ENCODE results near the gene MAN1C1. TPM values are rescaled to one million over a fixed set of nuclear protein-coding genes. Genes with fewer than 3 reads are reported as not detected.

MAN1C1 gene
- total RNA-seq, 1 donor from 2014 or later, result 5.0 TPM

GRCh38 chr1:25803368-25803767, 186.8 kb downstream of the MAN1C1 start:
- H3K27me3 Mint-ChIP-seq (ENCODE audit: low read depth), result peaks cover 22% of the 10 kb centered on the region
- H3K27ac Mint-ChIP-seq, result no peak overlapping the region
- intact Hi-C loops (cut with micrococcal nuclease), result no loop called here
- H3K4me1 Mint-ChIP-seq (ENCODE audit: low read depth), result peaks cover 16% of the 10 kb centered on the region
- H3K4me3 Mint-ChIP-seq (ENCODE audit: low read depth), result no peak overlapping the region
- H3K9me3 Mint-ChIP-seq, result no peaks in the 10 kb centered on the region
- no peaks in the 10 kb centered on the region for H3K36me3 Mint-ChIP-seq (ENCODE audit: low read depth)
- DNase-seq (ENCODE audit: low spot score), result no peak

- H3K4me3 Mint-ChIP-seq (ENCODE audit: low read depth), result no peak overlapping the region
- DNase-seq (ENCODE audit: low spot score), result no peak
- no peaks in the 10 kb centered on the region for H3K9me3 Mint-ChIP-seq
- H3K4me1 Mint-ChIP-seq (ENCODE audit: low read depth), result peaks cover 16% of the 10 kb centered on the region
- no peak overlapping the region for H3K27ac Mint-ChIP-seq
- intact Hi-C loops (cut with micrococcal nuclease), result no loop called here
- no peaks in the 10 kb centered on the region for H3K36me3 Mint-ChIP-seq (ENCODE audit: low read depth)
- peaks cover 18% of the 10 kb centered on the region for H3K27me3 Mint-ChIP-seq (ENCODE audit: low read depth)
Observed at GRCh38 chr1:25804244-25804963, 187.8 kb downstream of the MAN1C1 start.

- intact Hi-C loops (cut with micrococcal nuclease), result no loop called here
- H3K36me3 Mint-ChIP-seq (ENCODE audit: low read depth), result no peaks in the 10 kb centered on the region
- H3K27ac Mint-ChIP-seq, result no peak overlapping the region
- H3K9me3 Mint-ChIP-seq, result no peaks in the 10 kb centered on the region
- peaks cover 16% of the 10 kb centered on the region for H3K4me1 Mint-ChIP-seq (ENCODE audit: low read depth)
- DNase-seq (ENCODE audit: low spot score), result no peak
- H3K27me3 Mint-ChIP-seq (ENCODE audit: low read depth), result peaks cover 16% of the 10 kb centered on the region
- no peak overlapping the region for H3K4me3 Mint-ChIP-seq (ENCODE audit: low read depth)
Observed at GRCh38 chr1:25804964-25805862, 188.6 kb downstream of the MAN1C1 start.

- Mint-ChIP-seq H3K4me1 (ENCODE audit: low read depth) (peaks cover 14% of the 10 kb centered on the region), H3K4me3 (ENCODE audit: low read depth) (no peak overlapping the region), H3K27ac (no peak overlapping the region), H3K36me3 (ENCODE audit: low read depth) (no peaks in the 10 kb centered on the region), H3K27me3 (ENCODE audit: low read depth) (peaks cover 12% of the 10 kb centered on the region), H3K9me3 (no peaks in the 10 kb centered on the region)
- intact Hi-C loops (cut with micrococcal nuclease), result no loop called here
- no peak for DNase-seq (ENCODE audit: low spot score)
Observed at GRCh38 chr1:25805863-25806225, 189.3 kb downstream of the MAN1C1 start.

- Mint-ChIP-seq H3K36me3 (ENCODE audit: low read depth) (no peaks in the 10 kb centered on the region), H3K9me3 (no peaks in the 10 kb centered on the region), H3K27ac (no peak overlapping the region), H3K4me1 (ENCODE audit: low read depth) (peaks cover 17% of the 10 kb centered on the region), H3K27me3 (ENCODE audit: low read depth) (peaks cover 10% of the 10 kb centered on the region), H3K4me3 (ENCODE audit: low read depth) (no peak overlapping the region)
- no peak for DNase-seq (ENCODE audit: low spot score)
- intact Hi-C loops (cut with micrococcal nuclease), result no loop called here
Observed at GRCh38 chr1:25806418-25806817, 189.8 kb downstream of the MAN1C1 start.

GRCh38 chr1:25807480-25808390, 191.1 kb downstream of the MAN1C1 start:
- H3K27me3 Mint-ChIP-seq (ENCODE audit: low read depth), result peaks cover 6% of the 10 kb centered on the region
- intact Hi-C loops (cut with micrococcal nuclease), result no loop called here
- H3K27ac Mint-ChIP-seq, result no peak overlapping the region
- H3K4me1 Mint-ChIP-seq (ENCODE audit: low read depth), result peaks cover 11% of the 10 kb centered on the region
- H3K4me3 Mint-ChIP-seq (ENCODE audit: low read depth), result no peak overlapping the region
- H3K36me3 Mint-ChIP-seq (ENCODE audit: low read depth), result no peaks in the 10 kb centered on the region
- H3K9me3 Mint-ChIP-seq, result no peaks in the 10 kb centered on the region
- DNase-seq (ENCODE audit: low spot score), result no peak

GRCh38 chr1:25808481-25809244, 192.1 kb downstream of the MAN1C1 start:
- intact Hi-C loops (cut with micrococcal nuclease), result no loop called here
- H3K27ac Mint-ChIP-seq, result no peak overlapping the region

GRCh38 chr1:25809283-25809926, 192.8 kb downstream of the MAN1C1 start:
- intact Hi-C loops (cut with micrococcal nuclease), result no loop called here
- no peak overlapping the region for H3K27ac Mint-ChIP-seq
- DNase-seq (ENCODE audit: low spot score), result no peak
- H3K4me3 Mint-ChIP-seq (ENCODE audit: low read depth), result no peak overlapping the region
- H3K4me1 Mint-ChIP-seq (ENCODE audit: low read depth), result peaks cover 3% of the 10 kb centered on the region
- no peaks in the 10 kb centered on the region for H3K36me3 Mint-ChIP-seq (ENCODE audit: low read depth)
- H3K27me3 Mint-ChIP-seq (ENCODE audit: low read depth), result peaks cover 1% of the 10 kb centered on the region
- no peaks in the 10 kb centered on the region for H3K9me3 Mint-ChIP-seq

More at GRCh38 chr1:25808481-25809244, 192.1 kb downstream of the MAN1C1 start:
- peaks cover 7% of the 10 kb centered on the region for H3K4me1 Mint-ChIP-seq (ENCODE audit: low read depth)
- no peak overlapping the region for H3K4me3 Mint-ChIP-seq (ENCODE audit: low read depth)
- H3K9me3 Mint-ChIP-seq, result no peaks in the 10 kb centered on the region
- DNase-seq (ENCODE audit: low spot score), result no peak
- H3K27me3 Mint-ChIP-seq (ENCODE audit: low read depth), result peaks cover 4% of the 10 kb centered on the region
- no peaks in the 10 kb centered on the region for H3K36me3 Mint-ChIP-seq (ENCODE audit: low read depth)

GRCh38 chr1:25809929-25810328, 193.3 kb downstream of the MAN1C1 start:
- no peak for DNase-seq (ENCODE audit: low spot score)
- H3K27me3 Mint-ChIP-seq (ENCODE audit: low read depth), result peaks cover 1% of the 10 kb centered on the region
- no peaks in the 10 kb centered on the region for H3K36me3 Mint-ChIP-seq (ENCODE audit: low read depth)
- peaks cover 3% of the 10 kb centered on the region for H3K4me1 Mint-ChIP-seq (ENCODE audit: low read depth)
- no peak overlapping the region for H3K4me3 Mint-ChIP-seq (ENCODE audit: low read depth)
- H3K27ac Mint-ChIP-seq, result no peak overlapping the region
- intact Hi-C loops (cut with micrococcal nuclease), result loop anchor here (10.0 kb wide), 1 partner anchor 285 kb away; no protein-coding TSS in a partner anchor
- no peaks in the 10 kb centered on the region for H3K9me3 Mint-ChIP-seq

GRCh38 chr1:25810341-25811299, 194.0 kb downstream of the MAN1C1 start:
- no peaks in the 10 kb centered on the region for H3K36me3 Mint-ChIP-seq (ENCODE audit: low read depth)
- DNase-seq (ENCODE audit: low spot score), result peak; percentile 66
- peaks cover 1% of the 10 kb centered on the region for H3K27me3 Mint-ChIP-seq (ENCODE audit: low read depth)
- no peaks in the 10 kb centered on the region for H3K9me3 Mint-ChIP-seq
- H3K4me3 Mint-ChIP-seq (ENCODE audit: low read depth), result no peak overlapping the region
- intact Hi-C loops (cut with micrococcal nuclease), result loop anchor here (10.0 kb wide), 1 partner anchor 286 kb away; no protein-coding TSS in a partner anchor
- H3K27ac Mint-ChIP-seq, result no peak overlapping the region
- H3K4me1 Mint-ChIP-seq (ENCODE audit: low read depth), result peaks cover 3% of the 10 kb centered on the region
